H9 (cell line): ENCODE measurements around the gene ACOT8. TPM values are rescaled to one million over a fixed set of nuclear protein-coding genes. Genes with fewer than 3 reads are reported as not detected.

Experiments
- DNase-seq: peaks from one replicate; pipeline ENCODE4 v3.0.0-alpha.2; 2017
- H2AFZ ChIP-seq: one replicate; pipeline ENCODE4 v1.6.1; 2013; ENCODE audit warnings: mild to moderate bottlenecking, low read length, control low read depth, moderate library complexity
- H2AK5ac ChIP-seq: 2 replicates; pipeline ENCODE4 v1.6.1; 2013; ENCODE audit warnings: low read length, control low read depth, mixed read lengths; ENCODE audit not compliant: insufficient read length
- H2BK120ac ChIP-seq: one replicate; pipeline ENCODE4 v1.6.1; 2013; ENCODE audit warnings: low read depth, mild to moderate bottlenecking, low read length, control low read depth, inconsistent platforms; ENCODE audit not compliant: poor library complexity, severe bottlenecking
- H2BK12ac ChIP-seq: 2 replicates; pipeline ENCODE4 v1.6.1; 2013; ENCODE audit warnings: low read length, control low read depth, mixed read lengths, low read depth; ENCODE audit not compliant: insufficient read length
- H2BK15ac ChIP-seq: 2 replicates; pipeline ENCODE4 v1.6.1; 2013; ENCODE audit warnings: low read depth, low read length, control low read depth
- H2BK20ac ChIP-seq: one replicate; pipeline ENCODE4 v1.6.1; 2013; ENCODE audit warnings: low read depth, mild to moderate bottlenecking, low read length, control low read depth, inconsistent platforms; ENCODE audit not compliant: poor library complexity, severe bottlenecking
- H2BK5ac ChIP-seq: 2 replicates; pipeline ENCODE4 v1.6.1; 2013; ENCODE audit warnings: low read length, control low read depth, mixed read lengths; ENCODE audit not compliant: insufficient read length
- H3K14ac ChIP-seq: 2 replicates; pipeline ENCODE4 v1.6.1; 2013; ENCODE audit warnings: low read length, control low read depth; ENCODE audit not compliant: insufficient read depth
- H3K18ac ChIP-seq: 2 replicates; pipeline ENCODE4 v1.6.1; 2013; ENCODE audit warnings: low read depth, mild to moderate bottlenecking, mixed read lengths, low read length, control low read depth; ENCODE audit not compliant: insufficient read length
- H3K23ac ChIP-seq: 2 replicates; pipeline ENCODE4 v1.6.1; 2013; ENCODE audit warnings: low read length, control low read depth, mixed read lengths, low read depth; ENCODE audit not compliant: insufficient read length
- H3K23me2 ChIP-seq: 2 replicates; pipeline ENCODE4 v1.6.1; 2013; ENCODE audit warnings: low read depth, mild to moderate bottlenecking, mixed read lengths, low read length, control low read depth; ENCODE audit not compliant: insufficient read length, poor library complexity, severe bottlenecking
- H3K27ac ChIP-seq: 2 replicates; pipeline ENCODE4 v1.5.1; 2013; ENCODE audit warnings: low read length, control low read depth, mixed read lengths, low read depth; ENCODE audit not compliant: insufficient read length
- H3K27me3 ChIP-seq: 2 replicates; pipeline ENCODE4 v1.6.1; 2013; ENCODE audit warnings: low read length, control low read depth, inconsistent platforms; ENCODE audit not compliant: insufficient read depth
- H3K4ac ChIP-seq: 2 replicates; pipeline ENCODE4 v1.6.1; 2013; ENCODE audit warnings: low read depth, mild to moderate bottlenecking, control low read depth, inconsistent platforms, low read length, moderate library complexity
- H3K4me1 ChIP-seq: 2 replicates; pipeline ENCODE4 v1.6.1; 2013; ENCODE audit warnings: low read length, control low read depth, inconsistent platforms; ENCODE audit not compliant: insufficient read depth
- H3K4me2 ChIP-seq: 2 replicates; pipeline ENCODE4 v1.6.1; 2013; ENCODE audit warnings: low read length, control low read depth, mixed read lengths; ENCODE audit not compliant: insufficient read length, insufficient read depth
- H3K56ac ChIP-seq: 2 replicates; pipeline ENCODE4 v1.6.1; 2013; ENCODE audit warnings: low read depth, mild to moderate bottlenecking, mixed read lengths, low read length, control low read depth; ENCODE audit not compliant: insufficient read length
- H3K79me1 ChIP-seq: 2 replicates; pipeline ENCODE4 v1.6.1; 2013; ENCODE audit warnings: low read depth, mild to moderate bottlenecking, moderate library complexity, low read length, control low read depth, inconsistent platforms; ENCODE audit not compliant: insufficient read depth, poor library complexity, severe bottlenecking
- H3K79me2 ChIP-seq: 2 replicates; pipeline ENCODE4 v1.6.1; 2013; ENCODE audit warnings: low read length, control low read depth, inconsistent platforms; ENCODE audit not compliant: insufficient read depth
- H3K9ac ChIP-seq: 2 replicates; pipeline ENCODE4 v1.6.1; 2013; ENCODE audit warnings: low read length, control low read depth, mixed read lengths; ENCODE audit not compliant: insufficient read length; ENCODE audit errors: extremely low read depth
- H3K9me3 ChIP-seq: one replicate; pipeline ENCODE4 v1.6.1; 2013; ENCODE audit warnings: low read depth, low read length, inconsistent platforms; ENCODE audit not compliant: control insufficient read depth
- H3T11ph ChIP-seq: one replicate; pipeline ENCODE4 v1.6.1; 2013; ENCODE audit warnings: mild to moderate bottlenecking, low read length, control low read depth, inconsistent platforms
- H4K20me1 ChIP-seq: one replicate; pipeline ENCODE4 v1.6.1; 2013; ENCODE audit not compliant: control insufficient read depth, insufficient read length, insufficient read depth
- H4K5ac ChIP-seq: 2 replicates; pipeline ENCODE4 v1.6.1; 2013; ENCODE audit warnings: low read depth, mild to moderate bottlenecking, mixed read lengths, low read length, control low read depth; ENCODE audit not compliant: insufficient read length
- H4K8ac ChIP-seq: replicated peaks from 2 replicates; pipeline ENCODE4 v1.6.1; 2013; ENCODE audit warnings: low read length, control low read depth, mixed read lengths, low read depth; ENCODE audit not compliant: insufficient read length
- H4K91ac ChIP-seq: 2 replicates; pipeline ENCODE4 v1.6.1; 2013; ENCODE audit warnings: low read depth, mild to moderate bottlenecking, moderate library complexity, mixed read lengths, low read length, control low read depth; ENCODE audit not compliant: insufficient read length
- H3K27ac Mint-ChIP-seq, 3 experiments: 2 replicates in 2 of 3; 3 replicates in 1 of 3; pipeline ENCODE4 v1.8.0; 2020 to 2021; ENCODE audit warnings: mixed read lengths in 3 of 3, mild to moderate bottlenecking in 1 of 3, moderate library complexity in 1 of 3
- H3K27me3 Mint-ChIP-seq: 2 replicates; pipeline ENCODE4 v1.8.0; 2021; ENCODE audit warnings: low read depth, mild to moderate bottlenecking, moderate library complexity, mixed read lengths
- H3K36me3 Mint-ChIP-seq, 3 experiments: 2 replicates in 2 of 3; 3 replicates in 1 of 3; pipeline ENCODE4 v1.8.0; 2020 to 2021; ENCODE audit warnings: low read depth in 3 of 3, mixed read lengths in 3 of 3; ENCODE audit not compliant: insufficient read depth in 1 of 3
- H3K4me1 Mint-ChIP-seq, 2 experiments: 2 replicates each; pipeline ENCODE4 v1.8.0; 2020; ENCODE audit warnings: mixed read lengths in 2 of 2
- H3K4me3 Mint-ChIP-seq, 2 experiments: 2 replicates in 1 of 2; 3 replicates in 1 of 2; pipeline ENCODE4 v1.8.0; 2020 to 2021; ENCODE audit warnings: mild to moderate bottlenecking in 2 of 2, mixed read lengths in 2 of 2, moderate library complexity in 1 of 2
- H3K9me3 Mint-ChIP-seq, 2 experiments: 2 replicates in 1 of 2; 3 replicates in 1 of 2; pipeline ENCODE4 v1.8.0; 2020; ENCODE audit warnings: mild to moderate bottlenecking in 2 of 2, mixed read lengths in 2 of 2, moderate library complexity in 1 of 2
- CTCF ChIP-seq: fragments of 200-600 bp; sonication (generic); conservative IDR thresholded peaks from 3 replicates; pipeline ENCODE4 v1.8.0; 2021; ENCODE audit warnings: antibody characterized with exemption, mild to moderate bottlenecking
- WGBS: extraction: QIAGEN DNeasy Blood & Tissue Kit; methylation state at CpG from one replicate; pipeline ENCODE4 v1.1.7; 2013; ENCODE audit warnings: missing lambda C conversion rate, low lambda C conversion rate, mixed read lengths; ENCODE audit not compliant: insufficient read length; ENCODE audit errors: extremely low coverage; 5-methylcytosine and 5-hydroxymethylcytosine counted together
- total RNA-seq: library from RNA; stranded (reverse); gene quantifications from 2 replicates; pipeline ENCODE4 v1.2.1, GENCODE V29; 2021

The ACOT8 gene
- total RNA-seq, 1 experiment from 2014 or later: 26.7 TPM

GRCh38 chr20:45850926-45851325 is 6.3 kb downstream of the ACOT8 start:
- TF ChIP-seq CTCF: no peak
- no CpG with 5 or more reads among the region's 1 CpG for WGBS

More at GRCh38 chr20:45850926-45851325, 6.3 kb downstream of the ACOT8 start:
- no peaks in the 10 kb centered on the region for H3K9me3 ChIP-seq
- no peak overlapping the region for H2BK12ac ChIP-seq
- no peak overlapping the region for H3T11ph ChIP-seq
- H3K27me3 ChIP-seq: no peaks in the 10 kb centered on the region
- no peak overlapping the region for H2BK15ac ChIP-seq
- Mint-ChIP-seq H3K27ac (peak overlapping the region in 2 of 3 experiments; percentile 62 to 83; a peak in 3 of 7 replicates), H3K27me3 (no peaks in the 10 kb centered on the region), H3K9me3 (no peaks in the 10 kb centered on the region), H3K4me3 (no peak overlapping the region), H3K36me3 (peaks cover 8 to 43% (median 29%) of the 10 kb centered on the region in 3 experiments; a peak in 6 of 7 replicates), H3K4me1 (peaks cover 36 to 38% of the 10 kb centered on the region in 2 experiments)
- no peak overlapping the region for H4K91ac ChIP-seq
- H3K27ac ChIP-seq: no peak overlapping the region
- no peaks in the 10 kb centered on the region for H3K79me1 ChIP-seq
- H3K9ac ChIP-seq: no peak overlapping the region
- no peak overlapping the region for H2AK5ac ChIP-seq
- H3K4me1 ChIP-seq: peaks cover 12% of the 10 kb centered on the region; the same call in 1 of the 2 replicates
- no peak overlapping the region for H3K56ac ChIP-seq
- H3K14ac ChIP-seq: no peak overlapping the region
- H3K4me2 ChIP-seq: no peak overlapping the region
- no peak overlapping the region for H3K18ac ChIP-seq
- DNase-seq: no peak
- H4K8ac ChIP-seq: no peak overlapping the region
- H2BK120ac ChIP-seq: no peak overlapping the region
- no peak overlapping the region for H2AFZ ChIP-seq
- no peaks in the 10 kb centered on the region for H4K20me1 ChIP-seq
- H3K4ac ChIP-seq: no peak overlapping the region
- H2BK5ac ChIP-seq: no peak overlapping the region
- no peaks in the 10 kb centered on the region for H3K79me2 ChIP-seq
- H3K23me2 ChIP-seq: no peaks in the 10 kb centered on the region
- no peak overlapping the region for H4K5ac ChIP-seq
- H2BK20ac ChIP-seq: no peak overlapping the region
- H3K23ac ChIP-seq: no peak overlapping the region
